Islet of Langerhans (tissue), 1 donor: ENCODE data around the gene TMEM184A.

Source experiments
- FAIRE-seq: peaks from one replicate; lab custom pipeline; 2011; peaks lifted over from hg19 to GRCh38; lab: Jason Lieb, UNC

The TMEM184A gene

GRCh38 chr7:1555813-1556543 lies at the start of gene TMEM184A:
TSS of gene TMEM184A (minus strand) at chr7:1556205. CDS start at chr7:1555484, 721 bp downstream.
- FAIRE-seq: no peak

DNA sequence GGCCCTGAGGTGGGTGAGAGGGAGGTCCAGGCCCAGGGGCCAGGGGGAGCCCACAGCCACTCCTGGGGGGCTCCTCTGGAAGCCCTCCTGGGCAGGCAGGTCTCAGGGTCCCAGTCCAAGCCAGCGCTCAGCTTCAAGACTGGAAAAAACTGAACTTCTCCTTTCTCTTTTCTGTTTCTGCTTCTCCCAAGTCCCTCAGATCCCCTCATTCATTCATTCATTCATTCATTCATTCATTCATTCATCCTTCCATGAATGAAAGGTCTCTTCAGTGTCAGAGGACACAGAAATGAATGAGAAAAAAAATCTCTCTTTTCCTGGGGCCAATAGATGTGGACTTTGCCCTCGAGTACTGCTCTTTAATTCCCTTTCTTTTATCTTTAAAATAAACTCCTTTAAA lies 48.4 kb upstream of the TMEM184A start:
- no peak for FAIRE-seq

GRCh38 chr7:1603346-1604225 lies 47.6 kb upstream of the TMEM184A start:
- FAIRE-seq: no peak

DNA sequence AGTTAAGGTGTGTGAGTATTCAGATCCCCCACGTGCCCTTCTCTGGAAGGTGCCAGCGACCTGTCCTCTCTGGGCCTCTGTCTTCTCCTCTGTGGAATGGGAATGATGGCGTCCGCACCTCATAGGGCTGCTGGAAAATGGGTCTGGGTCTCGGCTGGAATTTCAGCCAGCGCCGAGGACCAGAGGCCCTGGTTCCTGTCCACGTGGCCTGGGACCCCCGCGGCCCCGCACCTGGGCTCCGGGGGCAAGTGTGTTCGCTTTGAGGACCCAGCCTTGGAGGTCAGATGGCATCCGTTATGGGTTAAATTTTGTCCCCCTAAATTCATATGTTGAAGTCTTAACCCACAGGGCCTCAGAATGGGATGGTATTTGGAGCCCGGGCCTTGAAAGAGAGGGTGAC lies 46.4 kb upstream of the TMEM184A start:
- FAIRE-seq: no peak

- FAIRE-seq: no peak
Observed at GRCh38 chr7:1601956-1602355, 46.0 kb upstream of the TMEM184A start.

DNA sequence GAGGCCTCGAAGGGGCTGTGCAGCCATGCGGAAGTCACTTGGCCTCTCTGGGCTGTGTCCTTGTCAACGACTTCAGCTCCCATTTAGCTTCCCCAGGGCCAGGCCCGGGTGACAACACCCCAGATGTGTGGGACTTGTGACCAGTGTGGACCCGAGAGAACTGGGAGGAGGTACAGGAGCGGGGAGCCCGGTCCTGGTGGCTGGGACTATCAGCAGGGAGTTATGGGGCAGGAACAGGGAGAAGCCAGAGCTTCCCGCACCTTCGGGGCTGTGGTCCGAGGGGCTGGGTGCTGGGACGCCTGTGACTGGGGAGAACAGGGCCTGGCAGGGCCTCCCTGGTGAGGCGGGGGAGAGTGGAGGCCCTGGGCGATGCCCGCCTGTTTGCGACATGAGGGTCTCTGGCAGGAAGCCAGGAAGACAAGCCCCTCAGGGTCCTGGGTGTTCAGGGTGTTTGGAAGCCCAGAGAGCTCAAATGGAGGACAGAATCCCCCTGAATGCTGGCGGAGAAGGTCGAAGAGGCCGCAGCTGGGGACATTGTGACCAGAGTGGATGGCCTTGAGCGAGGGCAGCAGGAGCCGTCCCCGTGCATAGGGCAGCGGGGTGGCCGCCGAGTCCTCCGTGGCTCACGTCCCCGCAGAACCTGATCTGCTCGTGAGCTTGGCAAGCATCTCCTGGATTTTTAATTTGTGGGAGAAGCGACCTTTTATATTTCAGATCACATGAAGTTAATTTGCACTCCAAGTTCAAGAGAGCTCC lies 43.8 kb upstream of the TMEM184A start:
- FAIRE-seq: no peak

- FAIRE-seq: no peak
Observed at GRCh38 chr7:1598961-1599639, 43.1 kb upstream of the TMEM184A start.

GRCh38 chr7:1598286-1598685 lies 42.3 kb upstream of the TMEM184A start:
- FAIRE-seq: no peak

GRCh38 chr7:1597791-1598190 lies 41.8 kb upstream of the TMEM184A start:
- FAIRE-seq: no peak

DNA sequence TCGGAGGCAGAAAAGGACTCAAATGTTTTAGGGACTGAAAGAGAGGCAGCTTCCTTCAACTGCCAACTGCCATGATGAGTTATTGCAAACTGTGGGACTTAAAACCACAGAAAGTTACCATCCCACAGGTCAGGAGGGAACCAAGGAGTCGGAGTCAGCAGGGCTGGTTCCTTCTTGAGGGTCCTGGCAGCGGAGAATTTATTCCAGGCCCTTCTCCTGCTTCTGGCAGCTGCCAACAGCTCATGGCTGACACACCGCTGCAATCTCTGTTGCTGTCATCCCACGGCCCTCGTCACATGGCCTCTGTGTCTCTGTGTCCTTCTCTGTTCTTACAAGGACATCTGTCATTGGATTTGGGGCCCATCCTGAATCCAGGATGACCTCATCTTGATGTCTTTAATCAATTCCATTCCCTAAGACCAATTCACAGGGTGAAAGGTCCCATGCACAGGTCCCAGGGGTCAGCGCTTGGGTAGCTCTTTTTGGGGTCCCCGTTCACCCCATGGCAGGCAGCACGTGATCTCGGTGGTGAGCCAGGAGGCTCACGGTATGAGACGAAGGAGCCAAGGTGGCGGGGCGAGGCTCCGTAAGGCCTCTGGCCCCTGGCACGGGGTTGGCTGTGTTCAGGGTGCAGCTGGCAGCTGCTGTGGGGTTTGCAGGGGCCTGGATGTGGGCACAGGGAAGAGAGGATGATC lies 41.2 kb upstream of the TMEM184A start:
- no peak for FAIRE-seq

DNA sequence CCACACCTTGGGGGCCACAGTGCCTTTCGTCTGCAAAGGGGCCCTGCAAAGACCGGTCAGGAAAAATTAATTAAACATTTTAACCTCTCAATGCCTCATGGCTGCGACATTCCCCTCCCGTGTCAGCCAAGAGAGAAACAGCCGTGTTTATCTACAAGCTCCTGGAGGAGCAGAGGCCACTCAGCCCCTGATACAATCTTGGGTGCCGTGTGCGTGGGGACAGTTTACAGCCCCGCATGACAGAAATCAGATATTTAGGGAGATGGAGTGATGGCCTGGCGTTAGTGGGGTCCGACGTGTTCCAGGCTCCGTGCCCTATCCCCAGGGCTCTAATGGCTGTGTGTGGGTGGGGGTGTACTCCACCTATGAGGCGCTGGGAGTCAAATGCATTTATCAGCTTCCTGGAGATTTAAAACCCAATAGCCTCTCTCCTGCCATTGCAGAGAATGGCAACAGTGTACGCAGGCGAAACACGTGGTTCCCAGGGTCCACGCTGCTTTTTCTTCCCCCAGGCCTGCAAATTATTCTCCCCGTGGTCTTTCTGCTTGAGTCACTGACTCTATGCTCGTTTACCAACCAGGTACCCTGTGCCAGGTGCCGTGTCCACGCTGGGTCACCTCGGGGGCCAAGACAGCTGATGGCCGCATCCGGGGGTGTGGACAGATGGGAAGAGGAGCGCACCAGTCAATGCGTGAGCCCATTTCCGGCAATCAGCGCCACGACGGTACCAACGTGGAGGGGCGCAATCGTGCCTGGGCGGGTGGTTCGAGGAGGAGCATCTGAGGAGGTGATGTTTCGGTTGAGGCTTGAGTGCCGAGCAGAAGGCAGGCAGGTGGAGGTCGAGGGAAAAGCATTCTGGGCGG lies 40.4 kb upstream of the TMEM184A start:
- no peak for FAIRE-seq

DNA sequence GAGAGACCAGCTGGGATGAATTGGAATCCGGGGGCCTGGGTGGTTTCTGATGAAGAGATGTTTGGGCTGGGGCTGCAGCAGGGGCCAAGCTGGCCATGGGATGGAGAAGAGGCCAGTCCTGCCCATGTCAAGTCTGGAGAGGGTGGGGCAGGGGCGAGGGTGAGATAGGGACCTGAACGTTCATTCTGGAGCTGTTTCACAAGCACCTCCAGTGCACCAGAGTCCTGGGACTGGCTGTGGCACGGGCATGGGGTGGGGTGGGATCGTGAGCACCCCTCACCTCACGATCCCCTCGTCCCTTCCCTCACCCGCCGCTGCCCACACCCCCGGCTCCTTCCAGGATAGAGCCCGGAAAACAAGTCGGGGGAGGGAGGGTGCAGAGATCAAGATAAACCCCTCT lies 39.6 kb upstream of the TMEM184A start:
- FAIRE-seq: no peak

- FAIRE-seq: no peak
Observed at GRCh38 chr7:1595027-1595426, 39.0 kb upstream of the TMEM184A start.

GRCh38 chr7:1593904-1594421 lies 38.0 kb upstream of the TMEM184A start:
- no peak for FAIRE-seq

- no peak for FAIRE-seq
Observed at GRCh38 chr7:1593091-1593866, 37.3 kb upstream of the TMEM184A start.

- FAIRE-seq: no peak
Observed at GRCh38 chr7:1592299-1592871, 36.4 kb upstream of the TMEM184A start.

- FAIRE-seq: no peak
Observed at GRCh38 chr7:1591876-1592275, 35.9 kb upstream of the TMEM184A start.

DNA sequence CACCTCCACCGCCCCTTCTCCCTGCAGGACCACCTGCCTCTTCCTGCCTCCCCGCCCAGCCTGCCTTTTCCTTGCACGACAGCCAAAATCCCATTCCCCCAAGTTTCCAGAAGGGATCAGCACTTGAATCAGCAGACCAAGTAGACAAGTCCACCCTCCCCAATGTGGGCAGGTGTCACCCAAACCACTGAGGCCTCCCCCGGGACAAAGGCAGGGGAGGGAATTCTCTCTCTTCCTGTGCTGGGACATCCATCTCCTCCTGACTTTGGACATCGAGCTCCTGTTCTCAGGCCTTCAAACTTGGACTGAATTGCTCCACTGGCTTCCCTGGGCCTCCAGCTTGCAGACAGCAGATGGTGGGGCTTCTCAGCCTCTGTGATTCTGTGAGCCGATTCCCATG lies 35.4 kb upstream of the TMEM184A start:
- FAIRE-seq: no peak

DNA sequence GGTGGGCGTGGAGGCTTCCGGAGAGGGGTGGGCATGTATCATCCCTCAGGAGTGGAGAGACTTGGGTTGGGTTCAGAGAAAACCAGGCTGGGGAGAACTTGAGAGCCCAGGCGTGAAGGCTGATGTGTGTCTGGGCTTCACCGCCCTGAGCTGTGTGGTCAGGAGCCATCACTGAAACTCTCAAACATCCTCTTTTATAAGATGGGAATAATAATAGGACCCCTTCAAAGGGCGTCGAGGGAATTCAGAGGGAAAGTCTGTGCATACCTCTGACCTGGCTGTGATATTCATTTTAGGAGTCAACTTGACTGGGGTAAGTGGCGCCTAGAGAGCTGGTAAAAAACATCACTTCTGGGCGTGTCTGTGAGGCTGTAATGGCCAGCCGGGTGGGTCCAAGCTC lies 34.9 kb upstream of the TMEM184A start:
- no peak for FAIRE-seq
